Uterus (tissue), 2 donors: ENCODE measurements around the gene MGAT4A.

Source experiments
- CTCF ChIP-seq, 4 experiments: fragments of 200-600 bp in 2 of 4; fragments of 450-650 bp in 2 of 4; sonication (generic) in 2 of 4; IDR thresholded peaks; one replicate each; pipeline ENCODE4 v1.5.1; 2016 to 2019; ENCODE audit warnings: antibody characterized with exemption in 4 of 4, mild to moderate bottlenecking in 2 of 4, moderate library complexity in 1 of 4
- POLR2A ChIP-seq, 2 donors: fragments of 450-650 bp; IDR thresholded peaks; one replicate each; pipeline ENCODE4 v1.6.1; 2016; ENCODE audit warnings: antibody characterized with exemption in 2 of 2, mild to moderate bottlenecking in 1 of 2, moderate library complexity in 1 of 2

- TF ChIP-seq CTCF (IDR thresholded peaks at IDR 0.05) (no peak), POLR2A (IDR thresholded peaks at IDR 0.05) (no peak)
Measured at GRCh38 chr2:98727369-98728087, 3.4 kb downstream of the MGAT4A start.
